ENCODE data around the gene MLN.
"Not testable (repeated sequence)": the region's sequence is repeated elsewhere in the genome, so short reads cannot be mapped to it uniquely, and the experiment has no call there.

Gene MLN

GRCh38 chr6:33834401-33835392 is 30.9 kb upstream of the MLN start:
- H3K4me3 ChIP-seq (ENCODE audit: low read length), result no peak overlapping the region
- no peaks in the 10 kb centered on the region; the same call in 1 of the 2 replicates for H3K27me3 ChIP-seq (ENCODE audit: low read depth, low read length)
- H3K4me2 ChIP-seq (ENCODE audit: low read length), result no peak overlapping the region
- no peak overlapping the region for H3K9ac ChIP-seq (ENCODE audit: low read length)
- no peaks in the 10 kb centered on the region for H3K36me3 ChIP-seq (replicated peaks; ENCODE audit: low read depth, low read length)
- no peak overlapping the region for H2AFZ ChIP-seq (ENCODE audit: low read depth, low read length)
- no peak overlapping the region for H3K27ac ChIP-seq (ENCODE audit: low read length)
- H3K4me1 ChIP-seq (ENCODE audit: low read length), result peaks cover 3% of the 10 kb centered on the region
- no peaks in the 10 kb centered on the region for H3K79me2 ChIP-seq (ENCODE audit: low read length)
- H3K9me3 ChIP-seq (ENCODE audit: insufficient read depth, low read length), result no peaks in the 10 kb centered on the region
- TF ChIP-seq EZH2phosphoT487 (IDR thresholded peaks at IDR 0.05; ENCODE audit: low read depth) (no peak), CTCF (IDR thresholded peaks at IDR 0.05; ENCODE audit: low read depth, low read length) (no peak)
- H4K20me1 ChIP-seq (ENCODE audit: insufficient read depth, low read length), result no peaks in the 10 kb centered on the region

GRCh38 chr6:33833599-33833998 is 29.8 kb upstream of the MLN start:
- H3K36me3 ChIP-seq (replicated peaks; ENCODE audit: low read depth, low read length), result no peaks in the 10 kb centered on the region
- H3K27ac ChIP-seq (ENCODE audit: low read length), result no peak overlapping the region
- H3K79me2 ChIP-seq (ENCODE audit: low read length), result no peaks in the 10 kb centered on the region
- no peaks in the 10 kb centered on the region for H3K9me3 ChIP-seq (ENCODE audit: insufficient read depth, low read length)
- no peaks in the 10 kb centered on the region; the same call in 1 of the 2 replicates for H3K27me3 ChIP-seq (ENCODE audit: low read depth, low read length)
- H3K4me3 ChIP-seq (ENCODE audit: low read length), result no peak overlapping the region
- H3K4me1 ChIP-seq (ENCODE audit: low read length), result no peaks in the 10 kb centered on the region
- TF ChIP-seq EZH2phosphoT487 (IDR thresholded peaks at IDR 0.05; ENCODE audit: low read depth), result no peak
- no peak for TF ChIP-seq CTCF (IDR thresholded peaks at IDR 0.05; ENCODE audit: low read depth, low read length)
- no peaks in the 10 kb centered on the region for H4K20me1 ChIP-seq (ENCODE audit: insufficient read depth, low read length)
- no peak overlapping the region for H3K9ac ChIP-seq (ENCODE audit: low read length)
- no peak overlapping the region for H2AFZ ChIP-seq (ENCODE audit: low read depth, low read length)
- H3K4me2 ChIP-seq (ENCODE audit: low read length), result no peak overlapping the region

- H3K4me3 ChIP-seq (ENCODE audit: low read length); H4K20me1 ChIP-seq (ENCODE audit: insufficient read depth, low read length); H3K36me3 ChIP-seq (replicated peaks; ENCODE audit: low read depth, low read length); H3K9ac ChIP-seq (ENCODE audit: low read length); H3K4me2 ChIP-seq (ENCODE audit: low read length); H3K27ac ChIP-seq (ENCODE audit: low read length); H3K79me2 ChIP-seq (ENCODE audit: low read length); H3K9me3 ChIP-seq (ENCODE audit: insufficient read depth, low read length); H3K4me1 ChIP-seq (ENCODE audit: low read length); H2AFZ ChIP-seq (ENCODE audit: low read depth, low read length); H3K27me3 ChIP-seq (ENCODE audit: low read depth, low read length): not testable (repeated sequence)
These were observed 29.0 kb upstream of the MLN start for GRCh38 chr6:33832831-33833230.

DNA sequence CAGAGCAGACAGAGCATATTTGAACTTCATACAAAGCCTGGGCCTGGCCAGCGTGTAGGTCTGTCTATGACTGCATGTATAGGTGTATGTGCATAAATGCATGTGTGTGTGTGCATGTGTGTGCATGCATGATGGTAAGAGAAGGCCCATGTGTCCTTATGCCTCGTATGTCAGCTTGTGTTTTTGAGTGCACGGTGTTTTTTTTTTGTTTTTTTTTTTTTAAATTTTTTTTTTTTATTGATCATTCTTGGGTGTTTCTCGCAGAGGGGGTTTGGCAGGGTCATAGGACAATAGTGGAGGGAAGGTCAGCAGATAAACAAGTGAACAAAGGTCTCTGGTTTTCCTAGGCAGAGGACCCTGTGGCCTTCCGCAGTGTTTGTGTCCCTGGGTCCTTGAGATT is 27.9 kb upstream of the MLN start:
- H4K20me1 ChIP-seq (ENCODE audit: insufficient read depth, low read length); H3K27me3 ChIP-seq (ENCODE audit: low read depth, low read length); H3K9ac ChIP-seq (ENCODE audit: low read length); H2AFZ ChIP-seq (ENCODE audit: low read depth, low read length); H3K4me2 ChIP-seq (ENCODE audit: low read length); H3K9me3 ChIP-seq (ENCODE audit: insufficient read depth, low read length); H3K79me2 ChIP-seq (ENCODE audit: low read length); H3K27ac ChIP-seq (ENCODE audit: low read length); H3K36me3 ChIP-seq (replicated peaks; ENCODE audit: low read depth, low read length); H3K4me3 ChIP-seq (ENCODE audit: low read length); H3K4me1 ChIP-seq (ENCODE audit: low read length): not testable (repeated sequence)

- Histone ChIP-seq H3K4me1 (ENCODE audit: low read length) (no peaks in the 10 kb centered on the region), H3K9ac (ENCODE audit: low read length) (no peak overlapping the region), H3K36me3 (replicated peaks; ENCODE audit: low read depth, low read length) (no peaks in the 10 kb centered on the region), H3K27me3 (ENCODE audit: low read depth, low read length) (no peaks in the 10 kb centered on the region), H3K9me3 (ENCODE audit: insufficient read depth, low read length) (no peaks in the 10 kb centered on the region), H2AFZ (ENCODE audit: low read depth, low read length) (no peak overlapping the region), H3K27ac (ENCODE audit: low read length) (no peak overlapping the region), H3K4me3 (ENCODE audit: low read length) (no peak overlapping the region), H3K79me2 (ENCODE audit: low read length) (no peaks in the 10 kb centered on the region), H4K20me1 (ENCODE audit: insufficient read depth, low read length) (no peaks in the 10 kb centered on the region), H3K4me2 (ENCODE audit: low read length) (no peak overlapping the region)
- TF ChIP-seq EZH2phosphoT487 (IDR thresholded peaks at IDR 0.05; ENCODE audit: low read depth) (no peak), CTCF (IDR thresholded peaks at IDR 0.05; ENCODE audit: low read depth, low read length) (no peak)
These were observed 26.9 kb upstream of the MLN start for GRCh38 chr6:33830635-33831240.
